Left colon (tissue), 2 donors: ENCODE results near the gene ZNF844. TPM values are rescaled to one million over a fixed set of nuclear protein-coding genes. Genes with fewer than 3 reads are reported as not detected.
"Not testable (repeated sequence)": the region's sequence is repeated elsewhere in the genome, so short reads cannot be mapped to it uniquely, and the experiment has no call there.

Experiments
- ATAC-seq: fragments of 200-7000 bp; cut with Tn5 transposase; one replicate; pipeline ENCODE4 v1.9.1; 2020; ENCODE audit warnings: mild to moderate bottlenecking, moderate library complexity
- DNase-seq, 2 donors: peaks; one replicate each; pipeline ENCODE4 v3.0.0-alpha.2; 2020
- intact Hi-C, 2 donors: fragments of 100-400 bp; cut with DNase I in 1 of 2; cut with micrococcal nuclease in 1 of 2; formaldehyde crosslinking; loops; one replicate each; pipeline versions ENCODE4 v1.11.2 to v1.14.0; 2022; cut with DNase I, micrococcal nuclease
- long read RNA-seq: library from polyadenylated mRNA; unstranded; transcript quantifications from one replicate; pipeline ENCODE4 v2.0.0, GENCODE V29; 2021
- total RNA-seq, 2 donors: library from RNA; stranded (reverse); fragmentation: NEBNext Ultra II Directional; extraction: Animal tissue kit (Norgen Biotek cat#: 25700); gene quantifications; one replicate each; pipeline ENCODE4 v1.2.1, GENCODE V29; 2021
- donor health status: DM: no; HTN: no; CAD: no.
- donor health status: DM: yes; HTN: yes; CAD: no.

Gene ZNF844
- 10 to 100 TPM in 1 of 2 donors, 1 to 10 TPM in 1; 8.6 to 13.5 TPM for total RNA-seq
- long read RNA-seq, full-length matches to known transcripts, result 3 of 7 reads
- long read RNA-seq, partial matches to known transcripts, result 0 of 7 reads
- long read RNA-seq, other reads (novel, unspliced or antisense), result 4 of 7 reads

DNA sequence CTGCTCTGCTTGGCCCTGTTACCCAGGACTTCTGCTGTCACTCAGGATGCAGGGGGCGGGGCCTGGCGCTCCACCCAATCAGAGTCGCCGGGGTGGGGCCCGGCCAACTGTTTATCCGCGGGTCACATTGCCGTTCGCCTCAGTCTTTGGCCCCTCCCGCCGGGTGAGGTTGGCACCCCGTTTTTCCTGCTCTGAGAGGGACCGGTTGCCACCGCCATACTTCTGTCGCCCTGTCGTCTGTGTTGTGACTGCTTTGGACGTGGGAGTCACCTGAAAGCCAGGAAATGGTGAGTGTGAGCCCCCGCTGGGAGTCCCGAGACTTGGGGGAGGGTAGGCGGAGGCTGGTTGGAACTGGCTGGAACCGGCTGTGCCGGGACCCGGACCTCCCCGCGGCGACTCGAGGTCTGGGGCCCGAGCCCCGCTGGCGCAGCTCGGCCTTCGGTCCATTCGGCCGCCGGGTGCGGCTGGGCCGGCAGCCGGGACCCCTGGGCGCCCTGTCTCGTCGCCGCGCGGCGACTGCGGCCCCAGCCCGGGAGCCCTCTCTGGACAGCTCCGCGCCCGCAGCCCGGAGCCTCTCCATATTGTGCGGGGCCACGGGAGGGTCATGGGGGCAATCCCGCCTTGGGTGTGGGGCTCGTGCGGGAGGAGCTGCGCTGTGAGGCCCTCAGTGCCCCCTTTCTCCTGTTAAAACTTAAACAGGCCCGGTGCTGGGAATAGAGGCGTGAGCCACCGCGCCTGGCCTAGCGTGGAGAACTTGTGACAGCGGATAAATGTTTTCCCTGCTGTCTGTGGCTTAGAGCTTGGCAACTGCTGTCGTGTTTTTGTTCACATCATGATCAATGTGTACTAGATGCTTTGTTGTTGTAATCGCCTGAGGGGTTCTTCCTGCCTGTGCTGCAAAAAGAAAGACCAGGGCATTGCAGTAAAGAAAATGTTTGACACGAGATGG is at the start of gene ZNF844:
Gene ZNF844, plus strand, starts transcription at position 142 of the 949 bp plus-strand sequence. Its CDS starts 143 bp downstream, at position 285.
- intact Hi-C loops, result no loop called here
- DNase-seq, result peak; percentile 98
- ATAC-seq, result peak; percentile 97

- ATAC-seq, result no peak
- no peak for DNase-seq
- intact Hi-C loops, result no loop called here
Measured at GRCh38 chr19:12015015-12015752, 49.3 kb upstream of the ZNF844 start.

DNA sequence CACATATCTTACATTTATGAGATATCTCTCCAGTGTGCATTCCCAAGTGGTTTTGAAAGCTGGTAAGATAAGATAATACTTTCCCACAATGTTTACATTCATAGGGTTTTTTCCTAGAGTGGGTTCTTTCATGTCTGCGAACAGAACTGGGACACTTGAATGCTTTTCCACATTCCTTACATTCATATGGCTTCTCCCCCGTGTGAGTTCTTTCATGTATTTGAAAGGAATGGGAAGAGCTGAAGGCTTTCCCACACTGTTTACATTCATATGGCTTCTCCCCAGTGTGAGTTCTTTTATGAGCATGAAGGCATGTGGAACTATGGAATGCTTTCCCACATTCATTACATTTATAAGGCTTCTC is 48.8 kb upstream of the ZNF844 start:
- ATAC-seq (no peak), DNase-seq (no peak)
- intact Hi-C loops, result no loop called here

DNA sequence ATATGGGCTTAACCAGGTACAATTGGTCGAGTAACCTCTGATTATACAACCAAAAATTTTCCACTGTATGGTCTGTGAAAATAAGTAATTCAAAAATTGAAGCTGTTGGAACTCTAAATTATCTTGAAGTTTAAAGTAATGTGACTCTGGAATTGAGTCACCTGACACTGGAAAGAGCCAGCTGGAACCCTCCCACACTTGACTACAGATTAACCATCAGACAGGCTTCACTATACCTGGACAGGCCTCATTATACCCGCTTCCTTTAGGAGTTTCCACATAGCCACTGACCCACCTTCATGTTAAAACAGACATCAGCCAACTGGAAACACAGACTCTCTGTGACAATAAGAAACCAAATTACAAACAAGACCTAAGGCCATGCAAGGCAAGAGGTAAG is 30.3 kb upstream of the ZNF844 start:
- no peak for ATAC-seq
- intact Hi-C loops, result no loop called here
- DNase-seq, result no peak

- DNase-seq, result no peak
- no peak for ATAC-seq
- intact Hi-C loops, result no loop called here
Measured at GRCh38 chr19:12034620-12035019, 29.9 kb upstream of the ZNF844 start.

DNA sequence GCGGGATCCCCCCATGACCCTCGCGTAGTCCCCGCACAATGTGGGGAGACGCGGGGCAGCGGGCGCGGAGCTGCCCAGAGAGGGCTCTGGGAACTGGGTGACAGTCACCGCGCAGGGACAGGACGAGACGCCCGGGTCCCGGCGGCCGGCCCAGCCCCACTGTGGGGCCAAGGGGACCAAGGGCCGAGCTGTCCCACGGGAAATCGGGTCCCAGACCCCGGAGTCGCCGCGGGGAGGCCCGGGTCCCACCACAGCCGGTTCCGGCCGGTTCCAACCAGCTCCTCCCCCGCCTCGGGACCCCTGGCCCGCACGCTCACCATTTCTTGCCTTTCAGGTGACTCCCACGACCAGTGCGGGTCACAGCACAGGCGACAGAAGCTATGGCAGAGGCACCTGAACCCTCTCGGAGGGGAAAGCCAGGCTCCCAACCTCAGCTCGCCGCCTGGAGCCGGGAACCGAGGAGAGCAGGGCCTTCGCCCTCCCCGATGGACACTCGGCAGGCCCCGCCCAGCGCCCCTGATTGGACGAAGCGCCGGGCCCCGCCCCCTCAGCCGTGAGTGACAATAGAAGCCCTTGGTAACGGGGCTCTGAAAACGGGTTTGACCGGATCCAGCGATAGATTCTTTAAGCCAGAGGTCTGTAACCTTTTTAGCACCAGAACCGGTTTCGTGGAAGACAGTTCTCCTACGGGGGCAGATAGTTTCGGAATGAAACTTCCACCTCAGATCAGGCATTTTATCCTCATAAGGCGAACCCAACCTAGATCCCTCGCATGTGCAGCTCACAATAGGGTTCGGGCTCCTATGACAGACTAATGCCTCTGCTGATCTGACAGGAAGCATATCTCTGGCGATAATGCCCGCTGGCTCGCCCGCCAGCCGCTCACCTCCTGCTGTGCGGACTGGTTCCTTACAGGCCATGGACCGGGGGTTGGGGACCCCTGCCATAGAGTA is 29.0 kb upstream of the ZNF844 start, which contains the start of gene ZNF433:
Gene ZNF433, minus strand, starts transcription at position 460 of the 953 bp plus-strand sequence. Its CDS starts 140 bp downstream, at position 320.
- ATAC-seq, result peak; percentile 100
- intact Hi-C loops, result no loop called here
- DNase-seq, result peak; percentile 95 to 99

GRCh38 chr19:12042893-12043292 is 21.6 kb upstream of the ZNF844 start:
- no peak for ATAC-seq
- DNase-seq, result no peak
- intact Hi-C loops, result no loop called here

DNA sequence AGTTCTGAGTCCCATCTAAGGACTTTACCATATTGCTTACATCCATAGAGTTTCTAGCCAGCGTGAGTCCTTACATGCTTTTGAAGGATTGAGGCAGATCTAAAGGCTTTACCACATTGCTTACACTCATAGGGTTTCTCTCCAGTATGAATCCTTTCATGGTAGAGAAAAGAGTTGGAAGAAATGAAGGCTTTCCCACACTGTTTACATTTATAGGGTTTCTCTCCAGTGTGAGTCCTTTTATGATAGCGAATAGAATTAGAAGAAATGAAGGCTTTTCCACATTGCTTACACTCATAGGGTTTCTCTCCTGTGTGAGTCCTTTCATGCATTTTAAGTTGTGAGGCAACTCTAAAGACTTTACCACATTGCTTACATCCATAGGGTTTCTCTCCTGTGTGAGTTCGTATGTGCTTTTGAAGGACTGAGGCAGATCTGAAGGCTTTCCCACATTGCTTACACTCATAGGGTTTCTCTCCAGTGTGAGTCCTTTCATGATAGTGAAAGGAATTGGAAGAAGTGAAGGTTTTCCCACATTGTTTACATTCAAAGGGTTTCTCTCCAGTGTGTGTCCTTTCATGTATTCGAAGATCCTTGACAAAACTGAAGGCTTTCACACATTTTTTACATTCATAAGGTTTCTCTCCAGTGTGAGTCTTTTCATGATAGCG is 20.6 kb upstream of the ZNF844 start:
- ATAC-seq (no peak), DNase-seq (no peak)
- intact Hi-C loops, result no loop called here

- intact Hi-C loops, result no loop called here
- ATAC-seq, result no peak
- no peak for DNase-seq
Measured at GRCh38 chr19:12047868-12048267, 16.7 kb upstream of the ZNF844 start.

GRCh38 chr19:12052091-12052496 is 12.4 kb upstream of the ZNF844 start:
- no peak for DNase-seq
- ATAC-seq, result peak; percentile 16
- intact Hi-C loops, result loop anchor here in 1 of 2 donors (10.0 kb wide), 1 partner anchor 93 kb away; the partner anchor contains the start of gene ZNF20

GRCh38 chr19:12052497-12053169 is 11.9 kb upstream of the ZNF844 start, which contains the start of gene ZNF878:
ZNF878 (minus strand) TSS chr19:12052961; CDS start chr19:12052801, 160 bp downstream.
- DNase-seq (peak; percentile 93 to 94), ATAC-seq (peak; percentile 100)
- intact Hi-C loops, result loop anchor here in 1 of 2 donors (10.0 kb wide), 1 partner anchor 92 kb away; the partner anchor contains the start of gene ZNF20

- intact Hi-C loops, result loop anchor here (5.0 to 10.0 kb wide), 2 partner anchors 87 to 89 kb away; partner anchors contain the start of gene ZNF20 (in 2 of the 2)
- no peak for ATAC-seq
Measured at GRCh38 chr19:12055784-12056183, 8.7 kb upstream of the ZNF844 start.

DNA sequence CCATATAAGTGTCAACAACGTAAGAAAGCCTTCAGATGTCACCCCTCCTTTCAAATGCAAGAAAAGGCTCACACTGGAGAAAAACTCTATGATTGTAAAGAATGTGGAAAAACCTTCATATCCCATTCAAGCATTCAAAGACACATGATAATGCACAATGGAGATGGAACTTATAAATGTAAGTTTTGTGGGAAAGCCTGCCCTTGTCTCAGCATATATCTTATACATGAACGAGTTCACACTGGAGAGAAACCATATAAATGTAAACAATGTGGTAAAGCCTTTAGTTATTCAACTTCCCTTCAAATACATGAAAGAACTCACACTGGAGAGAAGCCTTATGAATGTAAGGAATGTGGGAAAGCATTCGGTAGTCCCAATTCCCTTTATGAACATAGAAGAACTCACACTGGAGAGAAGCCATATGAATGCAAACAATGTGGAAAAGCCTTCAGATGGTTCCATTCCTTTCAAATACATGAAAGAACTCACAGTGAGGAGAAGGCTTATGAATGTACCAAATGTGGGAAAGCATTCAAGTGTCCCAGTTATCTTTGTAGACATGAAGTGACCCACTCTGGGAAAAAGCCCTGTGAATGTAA is 11.1 kb downstream of the ZNF844 start:
- DNase-seq (no peak), ATAC-seq (no peak)
- intact Hi-C loops, result no loop called here

More at GRCh38 chr19:12055784-12056183, 8.7 kb upstream of the ZNF844 start:
- DNase-seq, result no peak

DNA sequence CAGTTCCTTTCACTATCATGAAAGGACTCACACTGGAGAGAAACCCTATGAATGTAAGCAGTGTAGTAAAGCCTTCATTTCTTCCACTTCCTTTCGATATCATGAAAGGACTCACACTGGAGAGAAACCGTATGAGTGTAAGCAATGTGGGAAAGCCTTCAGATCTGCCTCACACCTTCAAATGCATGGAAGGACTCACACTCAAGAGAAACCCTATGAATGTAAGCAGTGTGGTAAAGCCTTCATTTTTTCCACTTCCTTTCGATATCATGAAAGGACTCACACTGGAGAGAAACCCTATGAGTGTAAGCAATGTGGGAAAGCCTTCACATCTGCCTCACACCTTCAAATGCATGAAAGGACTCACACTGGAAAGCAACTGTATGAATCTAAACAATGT is 11.8 kb downstream of the ZNF844 start:
- DNase-seq, intact Hi-C loops, ATAC-seq: not testable (repeated sequence)

DNA sequence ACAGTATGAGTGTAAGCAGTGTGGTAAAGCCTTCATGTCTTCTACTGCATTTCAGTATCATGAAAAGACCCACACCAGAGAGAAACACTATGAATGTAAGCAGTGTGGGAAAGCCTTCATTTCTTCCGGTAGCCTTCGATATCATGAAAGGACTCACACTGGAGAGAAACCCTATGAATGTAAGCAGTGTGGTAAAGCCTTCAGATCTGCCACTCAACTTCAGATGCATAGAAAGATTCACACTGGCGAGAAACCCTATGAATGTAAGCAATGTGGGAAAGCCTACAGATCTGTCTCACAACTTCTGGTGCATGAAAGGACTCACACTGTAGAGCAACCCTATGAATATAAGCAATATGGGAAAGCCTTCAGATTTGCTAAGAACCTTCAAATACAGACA is 12.8 kb downstream of the ZNF844 start:
- intact Hi-C loops, result no loop called here
- ATAC-seq (no peak), DNase-seq (no peak)

GRCh38 chr19:12083336-12083735 is 18.8 kb downstream of the ZNF844 start:
- intact Hi-C loops, result not testable (repeated sequence)

More at GRCh38 chr19:12083336-12083735, 18.8 kb downstream of the ZNF844 start:
- DNase-seq, ATAC-seq: not testable (repeated sequence)
